NCI-H187 treated with DMSO at 0.1 percent for 48 hours (cell line): ENCODE measurements around the gene RNF144A.
"Not testable (repeated sequence)": the region's sequence is repeated elsewhere in the genome, so short reads cannot be mapped to it uniquely, and the experiment has no call there.

Experiments
- DNase-seq: peaks from one replicate; lab custom pipeline; 2025; lab: John Stamatoyannopoulos, UW

RNF144A gene

GRCh38 chr2:6929196-6929819, 12.1 kb downstream of the RNF144A start:
- DNase-seq, result no peak

- no peak for DNase-seq
These were observed 13.9 kb downstream of the RNF144A start for GRCh38 chr2:6930923-6931647.

DNA sequence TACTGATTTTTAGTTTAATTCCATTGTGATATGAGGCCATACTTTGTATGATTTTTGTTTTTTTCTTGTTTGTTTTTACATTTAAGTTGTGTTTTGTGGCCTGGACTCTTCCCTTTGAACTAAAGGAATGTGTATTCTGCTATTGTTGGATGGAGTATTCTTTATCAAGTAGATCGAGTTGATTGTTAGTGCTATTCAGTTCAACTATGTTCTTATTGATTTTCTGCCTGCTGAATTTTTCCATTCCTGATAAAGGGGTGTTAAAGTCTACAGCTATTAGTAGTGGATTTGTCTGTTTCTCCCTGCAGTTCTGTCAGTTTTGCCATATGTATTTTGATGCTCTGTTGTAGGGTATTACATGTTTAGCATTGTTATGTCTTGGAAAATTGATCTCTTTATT, 14.5 kb downstream of the RNF144A start:
- DNase-seq, result no peak

DNA sequence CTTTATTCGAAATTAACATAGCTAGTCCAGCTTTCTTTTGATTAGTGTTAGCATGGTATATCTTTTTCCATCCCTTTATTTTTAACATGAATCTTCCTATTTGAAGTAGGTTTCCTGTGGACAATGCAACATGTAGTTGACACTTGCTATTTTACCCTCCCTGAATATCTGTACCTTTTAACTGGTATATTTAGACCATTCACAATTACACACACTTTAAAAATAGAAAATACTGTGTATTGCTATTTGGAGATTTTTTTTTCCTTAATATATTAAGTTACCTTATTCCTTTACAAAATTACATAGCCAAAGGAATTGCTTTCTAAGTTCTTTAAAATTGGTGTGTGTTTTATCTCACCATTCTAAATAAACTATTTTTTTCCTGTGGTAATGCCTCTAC, 15.0 kb downstream of the RNF144A start:
- DNase-seq, result no peak

DNA sequence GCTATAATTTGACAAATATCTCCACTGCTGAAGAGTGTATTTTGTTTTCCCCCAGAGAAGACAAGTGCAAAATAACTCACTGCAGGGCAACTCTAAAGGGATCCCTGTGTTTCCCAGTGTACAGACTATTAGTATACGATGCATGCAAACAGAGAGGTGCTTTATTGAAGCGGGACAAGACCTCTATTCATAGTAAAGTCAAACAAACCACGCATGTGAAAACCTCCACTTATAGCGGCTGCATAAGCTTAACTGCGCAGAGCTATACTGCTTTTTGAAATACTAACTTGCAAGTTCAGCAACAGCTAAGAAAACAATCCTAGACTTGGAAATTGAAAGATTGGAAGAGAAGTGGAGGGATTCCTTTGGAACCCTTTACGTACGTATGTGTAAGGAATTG, 15.6 kb downstream of the RNF144A start:
- no peak for DNase-seq

DNA sequence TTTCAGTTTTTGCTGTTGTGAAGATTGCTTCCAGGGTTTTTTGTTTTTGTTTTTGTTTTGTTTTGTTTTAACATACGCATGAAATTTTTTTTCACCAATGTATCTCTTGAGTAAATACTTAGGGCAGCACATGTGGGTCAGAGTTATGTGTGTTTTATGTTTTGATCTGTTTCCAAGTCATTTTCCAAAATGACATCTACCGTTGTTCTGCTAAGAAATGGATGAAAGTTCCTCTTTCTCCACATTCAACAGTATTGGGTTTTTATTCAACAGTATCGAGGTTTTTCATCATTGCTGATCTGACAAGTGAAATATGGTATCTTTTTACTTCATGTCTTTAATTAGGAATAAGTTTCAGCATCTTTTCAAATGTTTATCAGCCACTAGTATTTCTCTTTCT, 16.7 kb downstream of the RNF144A start:
- no peak for DNase-seq

GRCh38 chr2:6934345-6934744, 17.1 kb downstream of the RNF144A start:
- DNase-seq, result no peak

- DNase-seq, result no peak
These were observed 17.8 kb downstream of the RNF144A start for GRCh38 chr2:6934758-6935651.

DNA sequence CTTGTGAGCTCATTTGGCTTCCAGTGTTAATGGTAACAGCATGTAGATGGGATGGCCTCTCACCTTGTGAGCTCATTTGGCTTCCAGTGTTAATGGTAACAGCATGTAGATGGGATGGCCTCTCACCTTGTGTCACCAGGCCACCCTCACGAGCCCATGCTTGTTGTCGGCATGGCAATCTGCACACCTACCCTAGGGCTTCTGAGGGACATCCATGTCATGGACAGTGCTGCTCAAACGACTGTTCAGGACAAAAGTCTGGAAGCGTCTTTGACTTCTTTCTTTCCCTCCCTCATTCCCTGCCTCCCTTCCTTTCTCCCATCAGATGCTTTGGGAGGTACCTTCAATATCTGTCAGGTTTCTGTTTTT, 18.4 kb downstream of the RNF144A start:
- not testable (repeated sequence) for DNase-seq

DNA sequence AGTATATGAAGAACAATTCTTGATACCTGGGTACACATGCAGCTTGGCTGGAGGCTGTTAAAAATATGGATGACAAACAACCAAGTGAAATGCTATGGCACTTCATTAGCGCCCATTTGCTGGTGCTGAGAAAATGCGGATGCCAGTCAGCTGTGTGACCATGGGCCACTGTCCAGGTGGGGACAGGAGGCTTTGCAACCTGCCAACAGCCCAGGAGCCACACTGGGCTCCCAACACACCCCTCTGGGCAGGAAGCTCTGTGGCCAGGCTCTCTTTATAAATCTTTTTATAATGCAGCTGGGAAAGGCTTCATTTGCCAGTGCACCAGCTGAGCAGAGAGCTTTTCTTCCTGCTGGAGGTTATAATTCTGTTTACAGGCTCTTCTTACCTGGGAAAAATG, 19.9 kb downstream of the RNF144A start:
- no peak for DNase-seq

DNA sequence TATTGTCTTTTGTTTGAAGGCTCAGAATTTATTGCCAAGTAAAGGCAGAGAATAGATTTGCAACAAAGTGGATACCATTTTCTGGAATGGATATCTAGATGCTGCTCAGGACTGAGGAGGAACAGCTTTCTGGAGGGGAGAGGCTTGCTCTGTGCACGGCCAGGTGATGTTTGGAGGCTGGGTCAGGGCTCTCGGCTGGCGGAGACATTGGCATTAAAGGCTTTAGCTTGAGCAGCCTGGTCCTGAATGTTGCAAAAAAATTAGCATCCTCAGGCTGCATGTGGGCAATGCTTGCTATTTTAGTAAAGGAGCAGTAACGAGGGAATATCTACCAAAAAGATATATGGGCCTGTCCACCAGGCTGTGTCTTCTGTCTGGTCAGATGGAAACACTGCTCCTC, 20.4 kb downstream of the RNF144A start:
- DNase-seq, result no peak

DNA sequence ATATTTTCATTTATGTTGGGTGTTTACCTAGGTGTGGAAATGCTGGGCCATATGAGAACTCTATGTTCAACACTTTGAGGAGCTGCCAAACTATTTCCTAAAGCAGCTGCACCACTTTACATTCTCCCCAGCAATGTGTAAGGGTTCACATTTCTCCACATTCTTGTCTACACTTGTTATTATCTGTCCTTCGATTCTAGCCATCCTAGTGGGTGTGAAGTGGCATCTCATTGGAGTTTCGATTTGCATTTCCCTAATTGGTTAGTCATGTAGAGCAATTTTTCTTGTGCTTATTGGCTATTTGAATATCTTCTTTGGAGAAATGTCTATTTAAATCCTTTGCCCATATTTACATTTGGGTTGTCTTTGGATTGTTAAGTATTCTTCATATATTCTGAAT, 21.9 kb downstream of the RNF144A start:
- DNase-seq, result no peak

DNA sequence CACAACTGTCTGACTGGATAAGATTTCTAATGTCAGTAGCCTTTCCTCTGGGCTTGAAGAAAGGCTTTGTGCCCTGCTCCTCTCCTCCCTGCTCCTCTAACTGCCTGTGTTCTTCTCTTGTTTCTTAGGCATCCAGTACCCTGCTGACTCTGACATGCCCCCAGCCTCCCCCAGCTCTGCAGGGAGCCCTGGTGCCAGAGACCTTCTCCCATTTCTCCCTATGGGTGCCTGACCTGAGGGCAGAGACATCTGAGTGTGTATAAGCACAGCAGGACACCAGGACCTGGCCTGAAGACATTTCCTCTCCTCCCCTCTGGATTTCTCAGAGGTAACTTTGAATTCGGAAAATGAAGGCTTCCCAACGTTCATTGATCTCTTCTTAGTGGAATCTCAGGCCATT, 23.6 kb downstream of the RNF144A start:
- no peak for DNase-seq

GRCh38 chr2:6941299-6942046, 24.3 kb downstream of the RNF144A start:
- DNase-seq, result no peak

- no peak for DNase-seq
These were observed 25.6 kb downstream of the RNF144A start for GRCh38 chr2:6942848-6943247.

DNA sequence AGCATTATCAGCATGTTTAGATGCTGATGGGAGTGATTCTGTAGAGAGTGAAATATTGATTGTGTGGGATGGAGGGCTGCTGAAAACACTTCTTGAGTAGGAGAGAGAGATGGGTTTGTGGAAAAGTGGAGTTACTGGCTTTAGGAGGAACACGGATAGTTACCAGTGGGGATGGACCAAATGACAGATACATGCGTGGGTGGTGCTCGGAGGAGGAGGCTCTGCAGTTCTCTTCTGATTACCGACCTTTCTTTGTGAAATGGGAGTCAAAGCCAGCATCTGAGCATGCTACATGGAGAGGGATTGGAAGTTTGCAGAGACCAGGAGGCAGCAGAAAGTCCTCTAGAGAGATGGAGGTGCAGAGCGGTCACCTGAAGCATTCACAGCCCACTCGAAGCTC, 26.3 kb downstream of the RNF144A start:
- no peak for DNase-seq

DNA sequence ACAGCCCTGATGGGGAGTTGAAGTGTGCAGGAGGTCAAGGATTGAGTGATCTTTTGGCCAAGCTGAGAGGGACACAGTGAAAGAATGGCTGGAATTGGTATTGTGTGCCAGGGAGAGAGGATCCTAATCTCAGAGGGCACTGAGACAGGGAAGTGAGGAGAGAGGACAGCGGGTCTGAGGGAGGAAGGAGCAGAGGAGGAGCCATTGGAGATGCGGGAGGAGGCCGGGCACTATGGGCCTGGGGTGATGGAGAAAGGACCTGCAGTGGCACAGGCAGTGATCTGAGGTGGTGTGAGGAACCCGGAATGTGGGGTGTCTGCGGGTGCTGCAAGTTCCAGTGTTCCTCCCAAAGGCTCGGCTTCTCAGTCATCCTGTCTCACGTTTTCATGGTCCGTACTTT, 26.8 kb downstream of the RNF144A start:
- no peak for DNase-seq

DNA sequence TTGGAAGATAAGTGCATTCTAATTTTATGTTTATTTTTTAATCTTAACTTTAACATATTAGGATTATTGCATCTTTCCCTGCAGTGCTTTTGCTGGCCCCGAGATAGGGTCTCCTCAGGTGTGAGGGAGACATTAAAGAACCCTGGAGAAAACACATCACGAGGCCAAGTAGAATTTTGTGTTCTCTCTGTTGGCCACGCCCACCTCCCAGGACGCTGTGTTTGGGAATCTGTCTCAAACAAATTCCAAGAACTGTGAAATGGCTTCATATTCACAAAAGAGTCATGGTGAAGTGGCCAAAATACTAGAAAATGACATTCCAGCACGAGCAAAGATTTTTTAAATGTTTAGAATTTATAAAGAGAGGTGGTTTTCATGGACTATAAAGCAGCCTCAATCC, 27.3 kb downstream of the RNF144A start:
- no peak for DNase-seq

GRCh38 chr2:6945087-6945813, 28.0 kb downstream of the RNF144A start:
- DNase-seq, result no peak

DNA sequence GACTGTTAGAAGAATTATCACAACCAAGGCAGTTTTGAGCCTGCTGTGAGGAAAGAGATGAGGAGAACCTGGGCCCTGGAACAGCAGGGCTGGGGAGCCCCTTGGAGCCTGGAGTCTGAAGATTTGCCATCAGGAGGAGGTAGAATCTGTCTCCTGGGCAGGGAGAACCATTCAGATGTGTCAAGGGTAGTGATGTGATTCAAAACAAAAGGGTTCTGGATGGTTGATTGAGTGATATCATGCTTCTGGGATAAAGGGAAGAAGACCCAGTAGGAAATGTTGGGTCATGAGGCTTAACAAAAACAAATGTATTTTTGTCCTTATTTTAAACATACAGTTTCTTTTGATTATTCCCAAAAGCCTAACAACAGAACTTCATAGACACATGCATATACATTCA, 28.6 kb downstream of the RNF144A start:
- DNase-seq, result no peak

DNA sequence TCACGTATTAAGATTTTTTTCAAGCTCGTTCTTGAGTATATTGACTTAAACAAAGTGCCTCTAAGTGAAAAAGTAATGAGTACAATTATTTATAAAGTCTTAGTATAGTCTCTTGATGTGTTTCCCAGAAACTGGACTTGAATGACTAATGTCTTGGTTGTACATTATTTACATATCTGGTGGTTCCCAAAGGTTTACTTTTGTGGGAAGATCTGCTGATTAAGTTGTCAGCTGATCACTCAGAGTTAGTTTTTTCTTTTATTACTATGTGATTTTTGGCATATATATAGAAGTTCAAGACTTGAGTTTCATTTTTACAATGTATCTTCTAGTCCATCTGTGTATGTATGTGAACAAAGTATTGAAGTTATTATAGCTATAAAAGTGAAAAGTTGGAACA, 29.5 kb downstream of the RNF144A start:
- no peak for DNase-seq
